MM.1S (cell line): Measurements from ENCODE around the gene ADAM10.

Source experiments
- DNase-seq: peaks from one replicate; pipeline ENCODE4 v3.0.0-alpha.2; 2015
- H2AFZ ChIP-seq: fragments of 300-600 bp; sonication (generic); 2 replicates; pipeline ENCODE4 v1.6.0; 2016; ENCODE audit warnings: antibody characterized with exemption, low read length
- H3F3A ChIP-seq: fragments of 300-600 bp; sonication (generic); 2 replicates; pipeline ENCODE4 v1.6.1; 2016; ENCODE audit warnings: mild to moderate bottlenecking, antibody characterized with exemption, low read length, moderate library complexity, mixed read lengths; ENCODE audit not compliant: insufficient read depth
- H3K27ac ChIP-seq: fragments of 300-600 bp; sonication (generic); 2 replicates; pipeline ENCODE4 v1.5.1; 2016; ENCODE audit warnings: mild to moderate bottlenecking, low read length
- H3K27me3 ChIP-seq: fragments of 300-600 bp; sonication (generic); replicated peaks from 2 replicates; pipeline ENCODE4 v1.6.0; 2016; ENCODE audit warnings: low read length; ENCODE audit not compliant: insufficient read depth
- H3K36me3 ChIP-seq: fragments of 300-600 bp; sonication (generic); replicated peaks from 2 replicates; pipeline ENCODE4 v1.6.1; 2016; ENCODE audit warnings: mild to moderate bottlenecking, low read length, mixed read lengths; ENCODE audit not compliant: insufficient read depth
- H3K4me1 ChIP-seq: fragments of 300-600 bp; sonication (generic); 2 replicates; pipeline ENCODE4 v1.6.1; 2016; ENCODE audit warnings: low read length, mixed read lengths
- H3K4me2 ChIP-seq: fragments of 300-600 bp; sonication (generic); 2 replicates; pipeline ENCODE4 v1.6.0; 2016; ENCODE audit warnings: low read depth, low read length
- H3K4me3 ChIP-seq: fragments of 300-600 bp; sonication (generic); 2 replicates; pipeline ENCODE4 v1.5.1; 2016; ENCODE audit warnings: low read length, mixed read lengths
- H3K79me2 ChIP-seq: fragments of 300-600 bp; sonication (generic); 2 replicates; pipeline ENCODE4 v1.6.1; 2016; ENCODE audit warnings: mixed run types, low read length, mixed read lengths
- H3K9ac ChIP-seq: fragments of 300-600 bp; sonication (generic); 2 replicates; pipeline ENCODE4 v1.6.1; 2016; ENCODE audit warnings: low read length, mixed read lengths
- H3K9me2 ChIP-seq: fragments of 300-600 bp; sonication (generic); replicated peaks from 2 replicates; pipeline ENCODE4 v1.6.1; 2016; ENCODE audit warnings: mild to moderate bottlenecking, low read length, mixed read lengths; ENCODE audit not compliant: insufficient read depth
- H3K9me3 ChIP-seq: fragments of 300-600 bp; sonication (generic); replicated peaks from 2 replicates; pipeline ENCODE4 v1.6.1; 2016; ENCODE audit warnings: mild to moderate bottlenecking, low read length, mixed read lengths; ENCODE audit not compliant: insufficient read depth
- H4K20me1 ChIP-seq: fragments of 300-600 bp; sonication (generic); 2 replicates; pipeline ENCODE4 v1.6.1; 2016; ENCODE audit warnings: mild to moderate bottlenecking, low read length, moderate library complexity, mixed read lengths; ENCODE audit not compliant: insufficient read depth
- EZH2 ChIP-seq: fragments of 300-600 bp; sonication (generic); optimal IDR thresholded peaks from 2 replicates; pipeline ENCODE3; 2017; ENCODE audit warnings: low read depth, mild to moderate bottlenecking, antibody characterized with exemption, low read length, mixed read lengths
- EZH2phosphoT487 ChIP-seq: fragments of 300-600 bp; sonication (generic); IDR thresholded peaks from 2 replicates; pipeline ENCODE4 v1.6.1; 2018; ENCODE audit warnings: antibody characterized with exemption, low read length
- TF ChIP-seq, protein P1 (sequence below): fragments of 300-600 bp; sonication (generic); IDR thresholded peaks from 2 replicates; pipeline ENCODE4 v1.5.1; 2016; ENCODE audit warnings: antibody characterized with exemption, low read length, mixed read lengths

Gene ADAM10

GRCh38 chr15:58666957-58667356 is 82.5 kb downstream of the ADAM10 start:
- no peaks in the 10 kb centered on the region for H3K27me3 ChIP-seq
- no peaks in the 10 kb centered on the region for H3K4me1 ChIP-seq
- TF ChIP-seq EZH2phosphoT487 (no peak), EZH2 (no peak)
- TF ChIP-seq, protein P1, sequence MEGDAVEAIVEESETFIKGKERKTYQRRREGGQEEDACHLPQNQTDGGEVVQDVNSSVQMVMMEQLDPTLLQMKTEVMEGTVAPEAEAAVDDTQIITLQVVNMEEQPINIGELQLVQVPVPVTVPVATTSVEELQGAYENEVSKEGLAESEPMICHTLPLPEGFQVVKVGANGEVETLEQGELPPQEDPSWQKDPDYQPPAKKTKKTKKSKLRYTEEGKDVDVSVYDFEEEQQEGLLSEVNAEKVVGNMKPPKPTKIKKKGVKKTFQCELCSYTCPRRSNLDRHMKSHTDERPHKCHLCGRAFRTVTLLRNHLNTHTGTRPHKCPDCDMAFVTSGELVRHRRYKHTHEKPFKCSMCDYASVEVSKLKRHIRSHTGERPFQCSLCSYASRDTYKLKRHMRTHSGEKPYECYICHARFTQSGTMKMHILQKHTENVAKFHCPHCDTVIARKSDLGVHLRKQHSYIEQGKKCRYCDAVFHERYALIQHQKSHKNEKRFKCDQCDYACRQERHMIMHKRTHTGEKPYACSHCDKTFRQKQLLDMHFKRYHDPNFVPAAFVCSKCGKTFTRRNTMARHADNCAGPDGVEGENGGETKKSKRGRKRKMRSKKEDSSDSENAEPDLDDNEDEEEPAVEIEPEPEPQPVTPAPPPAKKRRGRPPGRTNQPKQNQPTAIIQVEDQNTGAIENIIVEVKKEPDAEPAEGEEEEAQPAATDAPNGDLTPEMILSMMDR, result no peak
- peaks cover 64% of the 10 kb centered on the region for H3K79me2 ChIP-seq
- no peak for DNase-seq
- H3F3A ChIP-seq, result no peaks in the 10 kb centered on the region
- no peak overlapping the region for H3K27ac ChIP-seq
- H3K9me2 ChIP-seq, result no peaks in the 10 kb centered on the region
- no peak overlapping the region for H3K4me3 ChIP-seq
- H3K4me2 ChIP-seq, result no peak overlapping the region
- H2AFZ ChIP-seq, result no peak overlapping the region
- H4K20me1 ChIP-seq, result no peaks in the 10 kb centered on the region
- H3K9ac ChIP-seq, result no peak overlapping the region
- H3K9me3 ChIP-seq, result no peaks in the 10 kb centered on the region
- H3K36me3 ChIP-seq, result peaks cover 17% of the 10 kb centered on the region

DNA sequence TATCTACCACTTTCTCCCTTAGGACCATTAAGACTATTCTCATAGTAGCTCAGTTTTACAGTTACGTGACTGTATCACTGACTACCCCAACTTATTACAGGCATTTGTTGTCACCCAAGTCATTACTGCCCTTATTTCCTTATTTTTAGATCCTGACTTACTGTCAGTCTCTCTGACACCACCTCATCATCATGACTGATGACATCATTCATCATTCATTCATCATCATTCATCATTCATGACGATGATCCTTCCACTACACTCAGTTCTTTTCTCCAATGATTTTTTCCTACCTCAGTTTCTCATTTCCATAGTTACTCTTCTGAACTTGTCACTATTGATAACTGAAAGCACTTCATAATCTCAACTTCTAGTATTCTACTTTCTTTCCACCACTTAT is 83.8 kb downstream of the ADAM10 start:
- H3K27ac ChIP-seq, result no peak overlapping the region
- H3K36me3 ChIP-seq, result peaks cover 25% of the 10 kb centered on the region
- H3K9ac ChIP-seq, result no peak overlapping the region
- no peaks in the 10 kb centered on the region for H3K9me2 ChIP-seq
- peaks cover 54% of the 10 kb centered on the region for H3K79me2 ChIP-seq
- H3K27me3 ChIP-seq, result no peaks in the 10 kb centered on the region
- no peaks in the 10 kb centered on the region for H3F3A ChIP-seq
- no peaks in the 10 kb centered on the region for H3K4me1 ChIP-seq
- no peak for DNase-seq
- H3K4me2 ChIP-seq, result no peak overlapping the region
- no peak overlapping the region for H2AFZ ChIP-seq
- H4K20me1 ChIP-seq, result no peaks in the 10 kb centered on the region
- no peak overlapping the region for H3K4me3 ChIP-seq
- H3K9me3 ChIP-seq, result no peaks in the 10 kb centered on the region
- TF ChIP-seq EZH2phosphoT487, result no peak
- no peak for TF ChIP-seq EZH2
- TF ChIP-seq, protein P1, result no peak

- Histone ChIP-seq H3K9me2 (no peaks in the 10 kb centered on the region), H3K4me1 (no peaks in the 10 kb centered on the region), H3K36me3 (peaks cover under 1% of the 10 kb centered on the region; the same call in 1 of the 2 replicates), H4K20me1 (no peaks in the 10 kb centered on the region), H3K9ac (no peak overlapping the region), H3F3A (no peaks in the 10 kb centered on the region), H3K27me3 (no peaks in the 10 kb centered on the region), H3K9me3 (no peaks in the 10 kb centered on the region), H3K4me3 (no peak overlapping the region), H2AFZ (no peak overlapping the region), H3K79me2 (no peaks in the 10 kb centered on the region), H3K27ac (no peak overlapping the region), H3K4me2 (no peak overlapping the region)
- no peak for TF ChIP-seq EZH2
- DNase-seq, result no peak
These were observed 99.4 kb downstream of the ADAM10 start for GRCh38 chr15:58650102-58650501.

GRCh38 chr15:58649175-58649574 is 100.3 kb downstream of the ADAM10 start:
- H3K36me3 ChIP-seq, result peaks cover 5% of the 10 kb centered on the region; the same call in 1 of the 2 replicates
- DNase-seq, result no peak
- no peak overlapping the region for H2AFZ ChIP-seq
- H3F3A ChIP-seq, result no peaks in the 10 kb centered on the region
- H3K9me3 ChIP-seq, result no peaks in the 10 kb centered on the region
- TF ChIP-seq, protein P1, result no peak
- TF ChIP-seq EZH2 (no peak), EZH2phosphoT487 (no peak)
- no peak overlapping the region for H3K4me3 ChIP-seq
- H3K4me1 ChIP-seq, result no peaks in the 10 kb centered on the region
- H3K4me2 ChIP-seq, result no peak overlapping the region
- no peaks in the 10 kb centered on the region for H3K79me2 ChIP-seq
- H3K9me2 ChIP-seq, result no peaks in the 10 kb centered on the region
- no peaks in the 10 kb centered on the region for H4K20me1 ChIP-seq
- no peaks in the 10 kb centered on the region for H3K27me3 ChIP-seq
- H3K9ac ChIP-seq, result no peak overlapping the region
- H3K27ac ChIP-seq, result no peak overlapping the region
